IMR-90 (cell line): ENCODE results near the gene CHN2. TPM values are rescaled to one million over a fixed set of nuclear protein-coding genes. Genes with fewer than 3 reads are reported as not detected.

Source experiments
- ATAC-seq: fragments of 200-7000 bp; cut with Tn5 transposase; 2 replicates; pipeline ENCODE4 v1.9.1; 2020; ENCODE audit warnings: low read depth, mild to moderate bottlenecking, moderate library complexity
- BruUV-seq: library from RNA; stranded (reverse); fragments of 400-500 nt; replicated peaks from 2 replicates; lab custom pipeline; 2021; lab: Mats Ljungman, UMichigan
- CTCF ChIA-PET: fragments of 300-600 bp; formaldehyde crosslinking; extraction: SDS; loops from one replicate; lab custom pipeline; 2021; ENCODE audit warnings: antibody characterized with exemption; lab: Yijun Ruan, JAX
- POLR2A ChIA-PET: fragments of 300-600 bp; sonication (Branson Sonifier 250); formaldehyde crosslinking; loops from one replicate; lab custom pipeline; 2022; ENCODE audit warnings: antibody characterized with exemption; ENCODE audit not compliant: unreplicated experiment; lab: Charles Lee
- DNase-seq: peaks from one replicate; pipeline ENCODE4 v3.0.0; 2013
- H2AFZ ChIP-seq: replicated peaks from 2 replicates; pipeline ENCODE3; 2013; ENCODE audit warnings: low read length, mild to moderate bottlenecking; ENCODE audit not compliant: poor library complexity
- H2AK5ac ChIP-seq: 2 replicates; pipeline ENCODE4 v1.6.1; 2013; ENCODE audit warnings: low read depth, low read length, inconsistent platforms
- H2AK9ac ChIP-seq: replicated peaks from 2 replicates; pipeline ENCODE3; 2013; ENCODE audit warnings: mild to moderate bottlenecking, low read depth, low read length, moderate library complexity; ENCODE audit not compliant: poor library complexity
- H2BK120ac ChIP-seq: 2 replicates; pipeline ENCODE4 v1.6.1; 2013; ENCODE audit warnings: low read depth, low read length, inconsistent platforms
- H2BK15ac ChIP-seq: 3 replicates; pipeline ENCODE4 v1.6.1; 2013; ENCODE audit warnings: low read depth, low read length, inconsistent platforms
- H2BK20ac ChIP-seq: 2 replicates; pipeline ENCODE4 v1.6.1; 2013; ENCODE audit warnings: low read depth, mild to moderate bottlenecking, inconsistent platforms, low read length, moderate library complexity
- H2BK5ac ChIP-seq: 2 replicates; pipeline ENCODE4 v1.6.1; 2013; ENCODE audit warnings: mild to moderate bottlenecking, low read depth, low read length, inconsistent platforms; ENCODE audit not compliant: poor library complexity, severe bottlenecking
- H3K14ac ChIP-seq: replicated peaks from 2 replicates; pipeline ENCODE4 v1.6.1; 2013; ENCODE audit warnings: low read depth, low read length, inconsistent platforms
- H3K18ac ChIP-seq: 2 replicates; pipeline ENCODE4 v1.6.1; 2013; ENCODE audit warnings: low read depth, low read length, control low read depth
- H3K23ac ChIP-seq: 2 replicates; pipeline ENCODE4 v1.6.1; 2013; ENCODE audit warnings: low read depth, low read length, inconsistent platforms
- H3K27ac ChIP-seq: 2 replicates; pipeline ENCODE4 v1.5.1; 2013; ENCODE audit warnings: mild to moderate bottlenecking, control low read depth, low read length; ENCODE audit not compliant: insufficient read depth
- H3K27me3 ChIP-seq: 2 replicates; pipeline ENCODE4 v1.6.1; 2013; ENCODE audit warnings: low read length; ENCODE audit not compliant: control insufficient read depth, insufficient read depth
- H3K36me3 ChIP-seq: 2 replicates; pipeline ENCODE4 v1.6.1; 2013; ENCODE audit warnings: low read length, mixed read lengths; ENCODE audit not compliant: control insufficient read depth, insufficient read depth
- H3K4ac ChIP-seq: 2 replicates; pipeline ENCODE4 v1.6.1; 2013; ENCODE audit warnings: low read depth, low read length, inconsistent platforms
- H3K4me1 ChIP-seq: 2 replicates; pipeline ENCODE4 v1.6.1; 2013; ENCODE audit warnings: low read length, mixed read lengths; ENCODE audit not compliant: control insufficient read depth, insufficient read depth
- H3K4me2 ChIP-seq: 2 replicates; pipeline ENCODE4 v1.6.1; 2013; ENCODE audit warnings: low read depth, mild to moderate bottlenecking, control low read depth, low read length, moderate library complexity
- H3K4me3 ChIP-seq: 2 replicates; pipeline ENCODE4 v1.5.1; 2013; ENCODE audit warnings: low read depth, mild to moderate bottlenecking, control low read depth, low read length, moderate library complexity; ENCODE audit not compliant: insufficient read depth
- H3K56ac ChIP-seq: 2 replicates; pipeline ENCODE4 v1.6.1; 2013; ENCODE audit warnings: low read length, inconsistent platforms; ENCODE audit not compliant: insufficient read depth; ENCODE audit errors: extremely low read depth
- H3K79me1 ChIP-seq, 2 experiments: 2 replicates each; pipeline ENCODE4 v1.6.1; 2013; ENCODE audit warnings: low read length in 2 of 2, inconsistent platforms in 1 of 2, low read depth in 1 of 2
- H3K9ac ChIP-seq: 2 replicates; pipeline ENCODE4 v1.6.1; 2013; ENCODE audit warnings: low read depth, low read length, control low read depth
- H3K9me1 ChIP-seq: 2 replicates; pipeline ENCODE4 v1.6.1; 2013; ENCODE audit warnings: low read length, inconsistent platforms; ENCODE audit not compliant: insufficient read depth
- H3K9me3 ChIP-seq: 2 replicates; pipeline ENCODE4 v1.6.1; 2013; ENCODE audit warnings: low read length; ENCODE audit not compliant: control insufficient read depth, insufficient read depth
- H4K20me1 ChIP-seq: 2 replicates; pipeline ENCODE4 v1.6.1; 2013; ENCODE audit warnings: low read length, inconsistent platforms; ENCODE audit not compliant: insufficient read depth
- H4K5ac ChIP-seq: 2 replicates; pipeline ENCODE4 v1.6.1; 2013; ENCODE audit warnings: mild to moderate bottlenecking, low read depth, low read length, control low read depth
- H4K8ac ChIP-seq, 2 experiments: 2 replicates each; pipeline ENCODE4 v1.6.1; 2013; ENCODE audit warnings: low read depth in 2 of 2, low read length in 2 of 2, control low read depth in 1 of 2, inconsistent platforms in 1 of 2
- H4K91ac ChIP-seq: 2 replicates; pipeline ENCODE4 v1.6.1; 2013; ENCODE audit warnings: low read depth, low read length, inconsistent platforms; ENCODE audit not compliant: insufficient read depth
- BHLHE40 ChIP-seq: fragments of 150-350 bp; IDR thresholded peaks from 2 replicates; pipeline ENCODE4 v1.6.1; 2016; ENCODE audit warnings: mild to moderate bottlenecking, low read depth, low read length
- CHD1 ChIP-seq: IDR thresholded peaks from 2 replicates; pipeline ENCODE4 v1.6.1; 2012; ENCODE audit warnings: low read depth, low read length, improper control_type of control experiment
- CTCF ChIP-seq: conservative IDR thresholded peaks from 2 replicates; pipeline ENCODE4 v1.5.1; 2012; ENCODE audit warnings: mild to moderate bottlenecking, low read depth, low read length, improper control_type of control experiment
- FOS ChIP-seq: fragments of 150-350 bp; IDR thresholded peaks from 2 replicates; pipeline ENCODE4 v1.6.1; 2016; ENCODE audit warnings: low read depth, low read length
- MAZ ChIP-seq: IDR thresholded peaks from 2 replicates; pipeline ENCODE4 v1.6.1; 2012; ENCODE audit warnings: low read depth, mild to moderate bottlenecking, low read length, improper control_type of control experiment, moderate library complexity, borderline replicate concordance
- MXI1 ChIP-seq: IDR thresholded peaks from 2 replicates; pipeline ENCODE4 v1.6.1; 2012; ENCODE audit warnings: low read depth, mild to moderate bottlenecking, low read length, moderate library complexity, borderline replicate concordance
- POLR2A ChIP-seq: IDR thresholded peaks from 2 replicates; pipeline ENCODE4 v1.6.1; 2012; ENCODE audit warnings: mild to moderate bottlenecking, low read depth, low read length
- RAD21 ChIP-seq: IDR thresholded peaks from 2 replicates; pipeline ENCODE4 v1.6.1; 2012; ENCODE audit warnings: low read length, improper control_type of control experiment
- RCOR1 ChIP-seq: IDR thresholded peaks from 2 replicates; pipeline ENCODE4 v1.6.1; 2012; ENCODE audit warnings: mild to moderate bottlenecking, low read length, improper control_type of control experiment; ENCODE audit not compliant: insufficient replicate concordance
- RFX5 ChIP-seq: IDR thresholded peaks from 2 replicates; pipeline ENCODE4 v1.8.0; 2012; ENCODE audit warnings: low read depth, mild to moderate bottlenecking, low read length, moderate library complexity
- SMC3 ChIP-seq: fragments of 150-350 bp; IDR thresholded peaks from 2 replicates; pipeline ENCODE4 v1.6.1; 2016; ENCODE audit warnings: low read depth, mild to moderate bottlenecking, antibody characterized with exemption, low read length, moderate library complexity
- WGBS, 2 experiments: methylation state at CpG; one replicate each; pipeline versions ENCODE4 v1.1.5 to v1.1.7; 2013; ENCODE audit warnings: missing lambda C conversion rate in 2 of 2; ENCODE audit not compliant: insufficient read length in 1 of 2; ENCODE audit errors: extremely low coverage in 2 of 2; 5-methylcytosine and 5-hydroxymethylcytosine counted together
- dilution Hi-C: fragments of 300-500 bp; cut with HindIII; formaldehyde crosslinking; loops from one replicate; pipeline ENCODE4 v1.14.3; 2018; ENCODE audit warnings: low sequenced_read_pairs; ENCODE audit not compliant: unreplicated experiment
- in situ Hi-C: fragments of 300-500 bp; cut with MboI; formaldehyde crosslinking; loops from 3 replicates; pipeline ENCODE4 v1.14.3; 2019; ENCODE audit warnings: low sequenced_read_pairs, inconsistent platforms, mixed read lengths
- intact Hi-C: fragments of 100-400 bp; cut with micrococcal nuclease; formaldehyde crosslinking; loops from 2 replicates; pipeline ENCODE4 v1.10.0; 2022
- polyA plus RNA-seq, 3 experiments: library from polyadenylated mRNA; depleted of rRNA; stranded (reverse); fragments of >200 nt; gene quantifications; 2 replicates each; pipeline ENCODE4 v1.2.3, GENCODE V29; 2012; ENCODE audit warnings: low replicate concordance in 1 of 3
- total RNA-seq: library from RNA; depleted of rRNA; stranded (reverse); fragments of >200 nt; gene quantifications from 2 replicates; pipeline ENCODE4 v1.2.3, GENCODE V29; 2012
- TF ChIP-seq, protein P1 (sequence below): fragments of 150-350 bp; IDR thresholded peaks from 2 replicates; pipeline ENCODE4 v1.6.1; 2017; ENCODE audit warnings: mild to moderate bottlenecking, antibody characterized with exemption, low read length, low read depth
- TF ChIP-seq, protein P2 (sequence below): fragments of 150-350 bp; IDR thresholded peaks from 2 replicates; pipeline ENCODE4 v1.6.1; 2016; ENCODE audit warnings: low read depth, mild to moderate bottlenecking, low read length, moderate library complexity, borderline replicate concordance

Gene CHN2
- total and polyA plus RNA-seq, 2 of the 4 experiments (the other 2 are of a cell fraction): not detected

- no peak overlapping the region for H2BK120ac ChIP-seq
- H3K4ac ChIP-seq: no peak overlapping the region
- no CpG with 5 or more reads among the region's 4 CpGs for WGBS, 2 experiments
- H3K9me3 ChIP-seq: no peaks in the 10 kb centered on the region
- H3K9ac ChIP-seq: no peak overlapping the region
- no peak overlapping the region for H3K14ac ChIP-seq
- H3K4me2 ChIP-seq: no peak overlapping the region
- no peaks in the 10 kb centered on the region; the same call in 1 of the 2 replicates for H3K27me3 ChIP-seq
- no peaks in the 10 kb centered on the region for H3K79me1 ChIP-seq
- H4K8ac ChIP-seq: no peak overlapping the region
- H3K23ac ChIP-seq: no peak overlapping the region
- H4K91ac ChIP-seq: no peak overlapping the region
- no peak overlapping the region for H4K5ac ChIP-seq
- TF ChIP-seq, protein P1, sequence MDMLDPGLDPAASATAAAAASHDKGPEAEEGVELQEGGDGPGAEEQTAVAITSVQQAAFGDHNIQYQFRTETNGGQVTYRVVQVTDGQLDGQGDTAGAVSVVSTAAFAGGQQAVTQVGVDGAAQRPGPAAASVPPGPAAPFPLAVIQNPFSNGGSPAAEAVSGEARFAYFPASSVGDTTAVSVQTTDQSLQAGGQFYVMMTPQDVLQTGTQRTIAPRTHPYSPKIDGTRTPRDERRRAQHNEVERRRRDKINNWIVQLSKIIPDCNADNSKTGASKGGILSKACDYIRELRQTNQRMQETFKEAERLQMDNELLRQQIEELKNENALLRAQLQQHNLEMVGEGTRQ: no peak
- TF ChIP-seq BHLHE40 (no peak), RAD21 (no peak), MXI1 (no peak), MAZ (no peak), FOS (no peak), POLR2A (no peak), CHD1 (no peak), RCOR1 (no peak), SMC3 (no peak), CTCF (no peak), RFX5 (no peak)
- TF ChIP-seq, protein P2, sequence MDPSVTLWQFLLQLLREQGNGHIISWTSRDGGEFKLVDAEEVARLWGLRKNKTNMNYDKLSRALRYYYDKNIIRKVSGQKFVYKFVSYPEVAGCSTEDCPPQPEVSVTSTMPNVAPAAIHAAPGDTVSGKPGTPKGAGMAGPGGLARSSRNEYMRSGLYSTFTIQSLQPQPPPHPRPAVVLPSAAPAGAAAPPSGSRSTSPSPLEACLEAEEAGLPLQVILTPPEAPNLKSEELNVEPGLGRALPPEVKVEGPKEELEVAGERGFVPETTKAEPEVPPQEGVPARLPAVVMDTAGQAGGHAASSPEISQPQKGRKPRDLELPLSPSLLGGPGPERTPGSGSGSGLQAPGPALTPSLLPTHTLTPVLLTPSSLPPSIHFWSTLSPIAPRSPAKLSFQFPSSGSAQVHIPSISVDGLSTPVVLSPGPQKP: no peak
- H3K9me1 ChIP-seq: no peaks in the 10 kb centered on the region
- intact Hi-C loops (no loop called here), dilution Hi-C loops (no loop called here), in situ Hi-C loops (no loop called here)
- H2BK15ac ChIP-seq: no peak overlapping the region
- ChIA-PET CTCF (no interaction called here), POLR2A (no interaction called here)
- H3K36me3 ChIP-seq: no peaks in the 10 kb centered on the region
- H2AFZ ChIP-seq: no peak overlapping the region
- no peak overlapping the region for H2BK5ac ChIP-seq
- no peak overlapping the region for H2AK5ac ChIP-seq
- no peak overlapping the region for H2BK20ac ChIP-seq
- no peaks in the 10 kb centered on the region for H4K20me1 ChIP-seq
- no peak overlapping the region for H3K18ac ChIP-seq
- H3K4me3 ChIP-seq: no peak overlapping the region
- no peak overlapping the region for H3K27ac ChIP-seq
- DNase-seq: no peak
- ATAC-seq: no peak
- no TSS peak for BruUV-seq
- no peak overlapping the region for H3K56ac ChIP-seq
- no peak overlapping the region for H2AK9ac ChIP-seq
- H3K4me1 ChIP-seq: no peaks in the 10 kb centered on the region
These were observed 143.1 kb downstream of the CHN2 start for GRCh38 chr7:29337546-29338116.
